LoVo (cell line): Measurements from ENCODE around the gene TRIM68.

Experiments used
- DNase-seq: peaks from one replicate; pipeline ENCODE4 v3.0.0-alpha.2; 2016; ENCODE audit warnings: low spot score

Gene TRIM68, protein sequence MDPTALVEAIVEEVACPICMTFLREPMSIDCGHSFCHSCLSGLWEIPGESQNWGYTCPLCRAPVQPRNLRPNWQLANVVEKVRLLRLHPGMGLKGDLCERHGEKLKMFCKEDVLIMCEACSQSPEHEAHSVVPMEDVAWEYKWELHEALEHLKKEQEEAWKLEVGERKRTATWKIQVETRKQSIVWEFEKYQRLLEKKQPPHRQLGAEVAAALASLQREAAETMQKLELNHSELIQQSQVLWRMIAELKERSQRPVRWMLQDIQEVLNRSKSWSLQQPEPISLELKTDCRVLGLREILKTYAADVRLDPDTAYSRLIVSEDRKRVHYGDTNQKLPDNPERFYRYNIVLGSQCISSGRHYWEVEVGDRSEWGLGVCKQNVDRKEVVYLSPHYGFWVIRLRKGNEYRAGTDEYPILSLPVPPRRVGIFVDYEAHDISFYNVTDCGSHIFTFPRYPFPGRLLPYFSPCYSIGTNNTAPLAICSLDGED

DNA sequence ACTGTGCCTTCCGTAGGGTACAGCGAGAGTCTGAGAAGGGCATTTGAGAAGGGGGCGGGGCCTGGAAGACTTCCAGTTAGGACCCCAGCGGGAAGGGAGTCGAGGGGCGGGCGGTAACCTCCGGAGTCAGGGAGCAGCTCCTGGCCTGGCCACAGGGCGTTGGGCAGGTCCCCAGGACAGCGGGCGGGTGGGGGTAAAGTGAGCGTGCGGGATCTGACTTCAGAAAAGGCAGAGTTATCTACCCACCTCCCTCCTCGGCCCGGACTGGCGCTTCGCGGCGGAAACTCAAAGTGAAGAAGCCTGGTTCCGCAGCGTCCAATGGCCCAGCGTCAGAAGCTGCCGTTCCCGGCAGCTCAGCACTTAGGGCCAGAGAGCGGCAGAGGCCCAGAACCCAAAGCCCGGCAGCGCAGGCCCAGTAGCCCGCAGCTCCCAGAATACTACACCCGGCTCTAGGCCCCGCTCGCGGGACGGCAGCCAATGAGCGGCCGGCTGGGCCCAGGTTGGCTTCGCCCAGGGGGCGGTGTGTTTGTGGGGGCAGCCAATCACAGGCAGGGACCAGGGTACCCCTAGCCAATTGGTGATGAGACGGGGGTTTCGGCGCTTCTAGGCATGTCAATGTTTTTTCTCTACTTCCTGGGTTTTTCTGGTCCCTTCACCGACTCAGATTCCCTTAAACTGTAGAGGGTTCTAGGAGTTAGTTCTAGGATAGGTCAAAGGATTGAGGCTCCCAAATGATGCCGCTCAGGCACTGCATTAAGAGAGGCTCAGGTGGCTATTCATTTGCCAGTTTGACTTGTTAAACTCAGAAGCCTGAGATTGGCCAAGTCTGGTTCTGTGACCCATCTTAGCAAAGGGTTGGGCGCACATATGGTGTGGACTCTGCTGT, at the start of gene TRIM68:
Gene TRIM68, minus strand, starts transcription at position 451 of the 886 bp plus-strand sequence. CDS start 2,727 bp downstream, outside the sequence.
- peak; percentile 92 for DNase-seq

DNA sequence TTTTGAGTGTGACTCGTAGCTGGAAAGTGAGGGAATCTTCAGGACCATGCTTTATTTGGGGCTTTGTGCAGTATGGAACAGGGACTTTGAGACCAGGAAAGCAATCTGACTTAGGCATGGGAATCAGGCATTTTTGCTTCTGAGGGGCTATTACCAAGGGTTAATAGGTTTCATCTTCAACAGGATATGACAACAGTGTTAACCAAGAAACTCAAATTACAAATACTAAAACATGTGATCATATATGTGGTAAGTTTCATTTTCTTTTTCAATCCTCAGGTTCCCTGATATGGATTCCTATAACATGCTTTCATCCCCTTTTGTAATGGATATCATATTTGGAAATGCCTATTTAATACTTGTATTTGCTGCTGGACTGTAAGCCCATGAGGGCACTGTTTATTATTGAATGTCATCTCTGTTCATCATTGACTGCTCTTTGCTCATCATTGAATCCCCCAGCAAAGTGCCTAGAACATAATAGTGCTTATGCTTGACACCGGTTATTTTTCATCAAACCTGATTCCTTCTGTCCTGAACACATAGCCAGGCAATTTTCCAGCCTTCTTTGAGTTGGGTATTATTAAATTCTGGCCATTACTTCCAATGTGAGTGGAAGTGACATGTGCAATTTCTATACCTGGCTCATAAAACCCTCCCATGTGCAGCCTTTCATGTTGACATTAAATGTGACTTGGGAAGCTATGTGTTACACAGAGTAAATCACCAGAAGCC, 46.8 kb upstream of the TRIM68 start:
- DNase-seq: no peak

DNA sequence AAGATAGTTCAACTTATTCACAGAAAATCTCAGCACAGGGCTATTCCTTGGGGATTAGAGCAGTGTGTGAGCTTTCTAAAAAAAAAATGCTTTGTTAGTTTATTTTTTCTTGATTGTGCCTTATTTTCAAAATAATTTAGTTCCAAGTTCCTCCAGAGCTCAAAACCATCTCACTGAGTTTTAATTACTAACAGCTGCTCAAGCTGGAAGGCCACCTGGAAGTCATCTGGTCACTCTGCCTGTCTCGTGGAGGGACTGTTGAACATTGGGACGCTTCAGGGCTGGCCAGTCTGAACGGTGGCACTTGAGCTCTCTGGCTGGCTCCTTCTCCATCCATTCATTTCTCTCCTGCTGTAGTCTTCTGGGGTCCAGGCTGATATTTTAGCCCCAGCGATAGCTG, 39.7 kb upstream of the TRIM68 start:
- DNase-seq: no peak

DNA sequence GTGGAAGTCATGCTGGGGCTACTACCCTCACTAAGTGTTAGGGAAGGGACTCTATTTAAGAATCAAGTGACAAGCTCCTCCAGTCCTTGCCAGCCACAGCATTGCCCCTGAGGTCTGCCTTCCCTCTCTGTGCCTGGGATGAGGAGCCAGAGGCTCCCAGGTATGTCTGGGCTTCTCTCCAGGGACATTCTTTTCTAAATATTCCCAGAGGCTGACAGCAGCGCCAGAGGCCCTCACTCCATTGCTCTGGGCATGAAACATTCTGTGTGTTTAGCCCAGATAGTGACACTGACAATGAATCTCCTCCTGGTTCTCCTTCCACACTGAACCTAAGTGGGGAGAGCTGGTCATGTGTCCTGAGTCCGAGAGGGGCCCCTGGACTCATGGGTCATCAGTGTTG, 37.9 kb upstream of the TRIM68 start:
- DNase-seq: no peak

DNA sequence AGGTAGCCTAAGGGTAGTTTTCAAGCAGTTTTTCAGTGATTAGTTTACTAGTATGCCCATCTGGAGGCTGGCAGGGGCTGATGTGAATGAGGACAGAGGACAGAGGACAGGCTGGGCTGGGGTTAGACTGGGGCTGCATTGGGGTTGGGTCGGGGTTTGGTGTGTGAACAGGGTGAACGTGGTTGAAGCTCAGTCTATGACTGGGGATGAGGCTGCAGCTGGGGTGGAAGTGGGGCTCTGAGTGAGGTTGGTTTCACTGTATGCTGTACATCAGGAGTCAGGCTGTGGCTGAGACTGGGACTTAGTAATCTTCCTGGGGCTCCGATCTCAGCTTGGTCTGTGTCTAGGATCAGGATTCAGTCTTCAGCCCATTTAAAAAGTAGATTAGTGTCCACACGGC, 36.2 kb upstream of the TRIM68 start:
- no peak for DNase-seq

DNA sequence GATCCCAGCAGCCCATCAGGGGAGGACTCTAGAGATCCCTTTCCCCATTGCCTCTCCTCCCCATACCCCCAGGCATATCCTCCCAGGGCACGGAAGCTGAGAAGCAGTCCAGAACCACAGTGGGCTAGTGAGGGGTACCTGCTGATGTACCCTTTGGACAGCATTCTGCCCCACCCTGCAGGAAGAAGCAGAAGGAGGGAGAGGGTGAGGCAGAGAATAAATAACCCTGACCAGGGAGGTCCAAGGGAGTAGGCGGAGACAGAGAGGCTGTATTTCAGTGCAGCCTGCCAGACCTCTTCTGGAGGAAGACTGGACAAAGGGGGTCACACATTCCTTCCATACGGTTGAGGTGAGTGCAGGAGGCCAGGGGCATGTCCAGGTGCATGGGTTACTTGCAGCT, 35.7 kb upstream of the TRIM68 start, which contains the start of gene OR51E1:
Gene OR51E1, plus strand, starts transcription at position 301 of the 400 bp plus-strand sequence. CDS start 8,545 bp downstream, outside the sequence.
- no peak for DNase-seq

DNA sequence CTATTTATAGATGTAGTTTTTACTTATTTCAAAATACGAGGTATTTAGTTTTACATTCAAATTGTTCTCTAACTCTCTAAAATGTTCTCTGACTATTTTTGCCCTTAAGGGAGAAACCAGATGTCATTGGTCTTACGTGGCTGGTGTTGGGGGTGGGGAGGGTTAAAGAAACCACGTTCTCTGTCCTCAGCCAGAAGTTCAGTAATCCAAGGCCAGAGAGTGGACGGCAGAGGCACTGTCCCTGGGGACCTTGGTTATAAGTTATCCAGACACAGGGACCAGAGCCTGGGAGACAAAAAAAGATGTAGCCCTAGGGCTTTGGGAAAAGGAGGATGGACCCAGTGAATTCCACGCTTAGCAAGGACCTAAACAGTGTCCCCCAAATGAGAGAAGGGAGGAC, 35.0 kb upstream of the TRIM68 start:
- DNase-seq: no peak

DNA sequence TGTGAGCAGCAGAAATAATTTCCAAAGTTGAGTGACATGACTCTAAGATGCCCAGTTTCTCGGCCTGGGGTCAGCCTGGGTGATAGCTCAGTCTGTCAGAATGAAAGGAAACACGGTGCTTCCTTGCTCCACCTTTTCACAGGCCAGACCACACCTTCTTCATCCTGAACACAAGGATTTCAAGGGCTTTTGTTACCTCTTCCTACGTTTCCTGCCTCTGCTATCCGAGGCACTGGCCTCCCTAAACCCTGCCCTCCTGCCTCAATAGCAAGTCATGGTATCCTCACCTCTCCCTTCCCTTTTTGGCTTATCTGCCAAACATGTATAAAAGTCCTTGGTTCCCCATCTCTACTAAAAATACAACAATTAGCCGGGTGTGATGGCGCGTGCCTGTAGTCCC, 34.0 kb upstream of the TRIM68 start:
- no peak for DNase-seq

DNA sequence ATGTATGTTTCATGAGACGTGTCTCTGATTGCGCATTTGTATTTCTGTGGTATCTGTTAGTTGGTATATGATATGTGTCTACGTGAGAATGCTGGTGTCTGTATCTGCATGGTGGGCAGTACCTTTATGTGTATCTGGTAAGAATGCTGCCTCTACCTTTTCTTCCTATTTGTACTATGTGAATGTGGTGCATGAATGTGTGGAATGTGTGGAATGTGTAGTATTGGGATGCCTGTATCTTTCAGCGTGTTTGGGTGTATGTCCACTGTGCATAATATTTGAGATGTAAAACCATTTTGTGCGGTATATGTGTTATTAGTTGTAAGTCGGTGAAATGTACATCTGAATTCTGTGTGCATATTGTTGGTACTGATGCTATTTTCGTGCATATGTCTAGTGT, 33.5 kb upstream of the TRIM68 start:
- DNase-seq: no peak

DNA sequence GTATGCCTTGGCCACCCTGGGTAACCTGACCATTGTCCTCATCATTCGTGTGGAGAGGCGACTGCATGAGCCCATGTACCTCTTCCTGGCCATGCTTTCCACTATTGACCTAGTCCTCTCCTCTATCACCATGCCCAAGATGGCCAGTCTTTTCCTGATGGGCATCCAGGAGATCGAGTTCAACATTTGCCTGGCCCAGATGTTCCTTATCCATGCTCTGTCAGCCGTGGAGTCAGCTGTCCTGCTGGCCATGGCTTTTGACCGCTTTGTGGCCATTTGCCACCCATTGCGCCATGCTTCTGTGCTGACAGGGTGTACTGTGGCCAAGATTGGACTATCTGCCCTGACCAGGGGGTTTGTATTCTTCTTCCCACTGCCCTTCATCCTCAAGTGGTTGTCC, 31.9 kb upstream of the TRIM68 start:
- no peak for DNase-seq

DNA sequence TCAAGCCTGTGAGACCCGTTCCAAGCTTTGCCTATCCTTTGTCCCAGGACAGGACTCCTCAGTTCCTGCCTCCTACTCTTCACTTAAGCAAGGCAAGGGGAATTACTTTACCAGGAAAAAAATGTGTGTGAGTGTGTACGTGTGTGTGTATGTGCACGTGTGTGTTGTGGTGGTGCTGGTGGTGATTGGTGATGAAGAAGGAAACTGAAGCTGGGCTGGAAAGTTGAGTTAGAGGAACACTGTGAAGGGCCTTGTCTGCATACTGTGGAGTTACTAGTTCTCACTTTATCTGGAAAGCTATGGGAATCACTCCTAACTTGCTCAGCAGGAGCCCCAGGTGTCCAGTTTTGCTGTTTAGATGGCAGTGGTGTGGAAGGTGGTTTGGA, 29.6 kb upstream of the TRIM68 start:
- no peak for DNase-seq

DNA sequence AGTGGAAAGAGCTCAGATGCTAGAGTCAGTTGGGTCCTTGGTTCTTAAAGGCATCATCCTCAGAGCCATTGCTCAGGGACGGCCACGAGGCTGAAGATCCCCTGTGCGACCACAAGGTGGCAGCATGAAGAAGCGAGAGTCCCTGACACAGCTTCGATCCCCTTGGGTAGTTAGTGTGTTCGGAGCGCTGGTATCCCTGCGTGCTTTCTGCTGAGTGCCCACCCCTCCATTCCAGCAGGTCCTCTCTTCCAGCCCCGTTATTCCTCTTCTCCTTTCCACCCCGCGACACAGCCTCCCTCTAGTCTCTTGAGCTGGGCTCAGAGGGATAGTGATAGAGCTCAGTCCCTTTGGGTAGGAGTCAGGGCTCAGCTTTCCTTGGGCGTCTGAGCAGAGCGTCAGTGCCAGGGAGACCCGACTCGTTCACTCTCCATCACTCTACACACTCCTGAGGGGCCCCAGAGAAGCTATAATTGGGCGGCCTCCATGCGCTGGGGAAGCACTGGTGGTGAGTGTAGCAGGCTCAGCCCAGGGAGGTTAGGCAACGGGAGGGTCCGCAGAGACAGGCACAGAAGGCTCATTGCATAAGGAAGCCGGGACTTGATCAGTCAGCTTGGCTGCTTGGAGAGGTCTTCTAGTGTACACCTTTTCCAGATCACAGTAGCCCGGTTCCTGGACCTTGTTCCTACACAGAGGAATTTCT, 29.1 kb upstream of the TRIM68 start, which contains the start of gene OR51D1:
Gene OR51D1, plus strand, starts transcription at position 516 of the 700 bp plus-strand sequence. CDS start 2,314 bp downstream, outside the sequence.
- peak; percentile 53 for DNase-seq

DNA sequence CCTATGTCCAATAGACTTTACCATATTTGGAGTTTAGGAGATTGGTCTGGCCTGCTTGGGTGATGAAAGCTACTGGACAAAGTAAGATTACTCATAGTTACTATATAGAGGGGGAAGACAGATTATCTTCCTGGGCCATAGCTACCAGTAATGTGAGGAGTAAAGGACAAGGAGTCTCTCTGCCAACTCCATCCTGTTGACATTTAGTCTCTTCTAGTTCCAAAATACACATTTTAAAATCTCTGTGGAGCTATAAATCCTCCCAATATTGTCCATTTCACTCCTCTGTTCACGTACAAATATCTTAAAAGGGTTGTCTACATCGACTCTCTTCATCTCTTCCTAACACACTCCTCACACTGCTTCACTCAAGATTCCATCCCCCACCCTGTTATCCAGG, 28.1 kb upstream of the TRIM68 start:
- DNase-seq: no peak

DNA sequence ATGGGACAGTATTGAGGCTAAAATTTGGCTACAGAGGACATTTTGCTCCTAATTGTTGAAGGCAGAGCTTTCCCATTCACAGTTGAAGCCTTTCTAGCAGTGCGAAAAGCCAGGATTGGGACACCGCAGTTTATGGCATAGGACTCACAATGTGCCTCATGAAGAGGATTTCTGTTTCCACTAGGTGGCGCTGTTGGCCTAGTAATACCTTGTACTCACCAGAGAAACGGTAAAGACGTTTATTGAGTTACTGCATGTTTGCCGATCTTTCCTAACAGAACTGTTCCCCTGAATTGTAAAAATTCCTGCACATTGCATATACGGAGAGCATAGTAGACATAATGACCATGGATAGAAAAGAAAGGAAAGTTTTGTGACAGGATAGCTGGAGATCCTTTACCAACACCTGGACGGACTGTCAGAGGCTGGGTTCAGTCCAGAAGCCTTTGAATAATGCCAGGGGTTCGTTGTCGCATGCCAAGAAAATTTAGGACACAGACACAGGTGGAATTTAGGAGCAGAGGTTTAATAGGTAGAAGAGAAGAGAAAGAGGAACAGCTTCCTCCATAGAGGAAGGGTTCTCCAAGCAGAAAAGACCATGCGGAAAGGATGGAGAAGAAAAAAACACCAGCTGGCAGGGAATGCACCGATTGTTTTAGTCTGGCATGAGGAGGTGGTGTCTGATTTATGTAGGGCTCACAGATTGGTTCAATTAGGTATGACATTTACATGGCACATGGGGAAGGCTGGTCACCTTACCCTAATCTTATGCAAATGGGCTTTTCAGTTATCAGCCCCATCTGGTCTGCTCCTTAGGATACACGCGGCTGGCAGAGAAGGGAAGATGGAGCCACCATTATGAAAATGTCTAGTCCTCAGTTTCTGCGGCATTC, 18.4 kb upstream of the TRIM68 start:
- DNase-seq: peak; percentile 69

DNA sequence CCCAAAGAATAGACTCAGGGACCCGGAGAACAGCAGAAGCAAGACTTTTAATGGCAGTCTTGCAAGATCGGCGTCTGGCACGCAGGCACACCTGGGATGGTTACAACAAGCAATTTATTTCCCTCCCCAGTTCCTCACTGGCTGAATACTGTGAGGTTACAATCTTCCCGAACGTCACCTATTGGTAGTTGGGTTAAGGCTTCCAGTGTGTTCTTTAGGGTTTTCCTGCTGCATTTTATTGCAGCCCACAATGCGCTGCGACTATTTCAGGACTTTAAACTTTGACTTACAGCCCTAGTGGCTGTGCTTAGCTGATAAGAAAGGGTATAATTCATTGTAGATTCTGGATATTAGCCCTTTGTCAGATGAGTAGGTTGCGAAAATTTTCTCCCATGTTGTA, 11.5 kb upstream of the TRIM68 start:
- no peak for DNase-seq

DNA sequence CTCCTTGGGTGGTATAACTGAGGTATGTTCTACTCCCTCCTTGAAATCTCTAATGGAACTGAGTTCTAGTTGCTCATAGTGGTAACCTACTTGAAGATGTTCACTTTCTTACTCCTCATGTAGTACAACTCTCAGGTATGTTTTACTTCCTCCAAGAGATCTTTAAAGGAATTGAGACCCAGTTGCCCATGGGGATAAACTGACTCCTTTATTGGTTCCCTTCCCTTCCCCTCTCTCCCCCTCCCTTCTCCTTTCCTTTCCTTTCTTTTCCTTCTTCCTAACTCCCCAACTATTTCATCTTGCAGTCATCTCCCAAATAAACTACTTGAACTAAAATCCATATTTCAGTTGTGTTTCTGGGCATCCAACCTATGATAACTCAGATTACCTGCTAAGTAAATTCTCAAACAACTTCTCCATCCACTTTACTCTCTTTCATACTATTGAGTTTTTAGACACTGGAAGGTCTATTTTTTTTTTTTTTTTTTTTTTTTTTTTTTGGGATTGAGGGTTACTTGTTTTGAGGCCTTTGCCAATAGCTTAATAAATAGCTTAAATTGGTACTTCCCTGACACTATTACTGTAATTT, 7.9 kb upstream of the TRIM68 start:
- DNase-seq: no peak

DNA sequence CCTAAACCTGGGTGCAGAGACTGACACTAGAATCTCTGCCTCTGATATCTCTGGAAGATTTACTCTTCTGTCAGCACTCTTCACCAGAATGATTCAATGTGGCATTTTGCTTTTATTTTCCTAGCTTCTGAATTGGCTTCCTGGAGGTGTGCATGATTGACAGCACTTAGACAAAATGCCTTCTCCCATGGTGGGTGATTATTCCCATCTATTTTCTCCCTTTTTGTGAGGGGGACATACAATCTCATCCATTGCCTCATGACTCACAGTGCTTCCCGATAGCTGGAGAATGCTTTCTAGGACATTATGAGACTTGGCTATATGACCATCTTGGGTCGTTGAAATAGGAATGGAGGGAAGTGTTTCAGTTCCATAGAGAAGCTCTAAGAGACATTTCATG, 4.0 kb upstream of the TRIM68 start:
- DNase-seq: no peak

DNA sequence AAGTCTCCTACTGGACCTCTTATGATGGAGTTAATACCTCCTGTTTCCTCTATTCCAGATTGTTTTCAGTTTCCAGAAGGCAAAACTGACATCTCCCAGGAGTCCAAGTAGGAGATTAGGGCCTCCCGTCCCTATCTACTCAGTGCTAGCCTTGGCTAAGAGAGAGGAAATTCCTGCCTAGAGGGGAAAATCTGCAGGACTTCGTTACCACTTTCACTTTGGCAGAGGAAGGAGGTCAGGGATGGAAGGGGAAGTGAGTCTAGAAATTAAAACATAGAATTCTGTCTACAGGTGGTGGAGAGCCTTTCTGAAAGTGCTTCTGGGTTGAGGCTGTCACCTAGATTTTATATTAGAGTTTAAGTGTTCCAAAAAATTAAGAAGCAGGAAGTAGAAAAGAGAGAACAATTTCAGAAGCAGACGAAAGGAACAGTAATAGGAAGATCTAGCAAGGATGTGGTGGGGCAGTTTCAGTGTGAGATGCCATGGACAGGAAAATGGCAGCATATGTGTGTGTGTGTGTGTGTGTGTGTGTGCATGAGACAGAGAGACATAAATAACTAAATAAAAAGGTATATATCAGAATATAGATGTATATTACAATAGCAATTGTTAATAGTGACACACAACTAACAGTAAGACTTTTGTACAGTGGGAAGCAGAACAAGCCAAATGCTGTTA, 2.4 kb upstream of the TRIM68 start:
- no peak for DNase-seq

DNA sequence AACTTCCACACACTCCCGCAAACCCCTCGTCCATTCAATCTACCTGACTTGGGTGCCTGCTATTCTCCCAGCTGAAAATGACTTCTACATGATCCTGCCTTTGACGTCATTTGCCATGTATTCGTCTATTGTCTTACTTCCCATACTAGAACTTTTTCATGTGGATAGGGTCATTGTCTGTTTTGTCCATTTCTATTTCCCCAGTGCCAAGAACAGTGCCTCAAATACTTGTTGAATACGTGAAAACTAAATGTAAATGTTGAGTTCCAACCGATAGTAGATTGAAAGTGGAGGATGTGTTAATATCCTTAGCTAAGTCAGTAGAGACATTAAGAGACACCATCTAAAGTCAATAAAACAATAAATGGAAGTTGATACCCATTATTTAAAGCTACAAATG, 935 bp downstream of the TRIM68 start:
- DNase-seq: no peak
